Adrenal gland (tissue), 5 donors: Measurements from ENCODE around the gene GPC2.
"Not testable (repeated sequence)": the region's sequence is repeated elsewhere in the genome, so short reads cannot be mapped to it uniquely, and the experiment has no call there.

Experiments used
- CTCF ChIP-seq, 6 experiments: fragments of 450-650 bp in 4 of 6; fragments of 200-600 bp in 2 of 6; sonication (generic) in 1 of 6; IDR thresholded peaks; 1 replicate in 5 of 6; 2 replicates in 1 of 6; pipeline versions ENCODE4 v1.5.1 to v1.8.0; 2016 to 2021; ENCODE audit warnings: antibody characterized with exemption in 6 of 6, mild to moderate bottlenecking in 2 of 6, moderate library complexity in 1 of 6
- POLR2A ChIP-seq, 2 donors: fragments of 450-650 bp; IDR thresholded peaks; one replicate each; pipeline ENCODE4 v1.6.1; 2017; ENCODE audit warnings: antibody characterized with exemption in 2 of 2, mild to moderate bottlenecking in 2 of 2, moderate library complexity in 1 of 2
- donor health status: DM: no; HTN: no; CAD: no.

DNA sequence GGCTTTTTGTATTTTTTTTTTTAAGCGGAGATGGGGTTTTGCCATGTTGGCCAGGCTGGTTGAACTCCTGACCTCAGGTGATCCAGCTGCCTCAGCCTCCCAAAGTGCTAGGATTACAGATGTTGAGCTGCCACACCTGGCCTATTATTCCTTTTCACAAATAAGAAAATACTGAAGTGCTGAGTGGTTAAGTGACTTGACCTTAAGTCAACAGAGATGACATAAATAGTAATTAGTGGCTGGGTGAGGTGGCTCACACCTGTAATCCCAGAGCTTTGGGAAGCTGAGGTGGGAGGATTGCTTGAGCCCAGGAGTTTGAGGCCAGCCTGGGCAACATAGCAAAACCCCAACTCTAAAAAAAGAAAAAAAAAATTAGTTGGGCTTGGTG is 47.0 kb downstream of the GPC2 start:
- TF ChIP-seq CTCF, POLR2A (IDR thresholded peaks at IDR 0.05): not testable (repeated sequence)
